GM18502 (cell line): Measurements from ENCODE around the gene CASP1.
A peak's percentile ranks its signal among the peaks of the same experiment; 100 is the strongest.

ENCODE experiments used
- ATAC-seq: cut with Tn5 transposase; IDR thresholded peaks from one replicate; pipeline ENCODE4 v1.9.1; 2021; ENCODE audit warnings: mild to moderate bottlenecking; ENCODE audit not compliant: unreplicated experiment, poor library complexity

CASP1 gene

DNA sequence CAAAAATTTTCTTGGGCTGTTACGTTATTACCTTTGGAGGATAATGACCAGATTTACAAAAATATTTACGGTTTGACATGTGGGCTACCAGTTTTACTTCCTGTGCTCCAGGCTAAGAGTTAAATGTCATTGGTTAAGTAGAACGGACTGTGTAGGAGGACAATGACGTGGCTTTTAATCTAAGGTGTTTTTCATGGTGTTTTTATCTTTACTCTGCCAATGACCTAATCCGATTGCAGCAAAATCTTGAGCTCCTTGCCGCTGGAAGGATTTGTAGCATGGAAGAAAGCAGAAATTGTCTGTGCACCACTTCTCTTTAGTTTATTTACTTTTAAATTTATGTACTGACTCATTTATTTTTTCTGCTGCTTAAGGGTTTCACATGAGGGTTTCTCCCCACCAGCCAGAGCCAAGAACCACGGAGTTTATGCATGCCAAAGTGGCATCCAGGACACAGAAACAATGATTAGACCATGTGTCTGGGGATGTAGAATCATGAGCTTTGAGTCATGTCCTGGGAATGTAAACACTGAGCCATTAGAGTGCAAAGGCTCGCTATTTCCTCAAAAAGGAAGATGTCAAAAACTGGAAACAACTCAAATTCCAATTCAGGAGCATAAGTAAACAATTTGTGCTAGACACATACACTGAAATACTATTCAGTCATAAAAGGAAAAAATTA, 12.1 kb upstream of the CASP1 start:
- ATAC-seq = no peak

DNA sequence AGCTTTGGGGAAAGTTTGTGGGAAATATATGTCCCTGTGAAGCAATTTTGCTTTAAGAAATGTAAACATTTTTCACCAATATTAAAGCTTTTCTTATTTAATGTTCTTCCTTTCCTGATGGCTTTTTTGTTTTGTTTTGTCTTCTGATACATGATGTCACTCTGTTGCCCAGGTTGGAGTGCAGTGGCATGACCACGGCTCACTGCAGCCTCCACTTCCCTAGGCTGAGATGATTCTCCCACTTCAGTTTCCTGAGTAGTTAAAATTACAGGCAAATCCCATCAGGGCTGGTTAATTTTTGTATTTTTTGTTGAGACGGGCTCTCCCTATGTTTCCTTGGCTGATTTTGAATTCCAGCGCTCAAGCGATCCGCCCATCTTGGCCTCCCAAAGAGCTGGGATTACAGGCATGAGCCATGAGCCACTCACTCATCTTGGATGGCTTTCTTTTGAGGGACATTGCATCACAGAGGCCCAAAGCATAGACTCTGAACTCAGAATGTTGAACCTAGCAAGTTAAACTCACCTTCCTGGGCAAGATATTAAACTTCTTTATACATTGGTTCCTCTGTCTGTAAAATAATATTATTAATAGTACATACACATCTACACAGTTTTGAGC, 10.8 kb upstream of the CASP1 start:
- ATAC-seq = no peak

DNA sequence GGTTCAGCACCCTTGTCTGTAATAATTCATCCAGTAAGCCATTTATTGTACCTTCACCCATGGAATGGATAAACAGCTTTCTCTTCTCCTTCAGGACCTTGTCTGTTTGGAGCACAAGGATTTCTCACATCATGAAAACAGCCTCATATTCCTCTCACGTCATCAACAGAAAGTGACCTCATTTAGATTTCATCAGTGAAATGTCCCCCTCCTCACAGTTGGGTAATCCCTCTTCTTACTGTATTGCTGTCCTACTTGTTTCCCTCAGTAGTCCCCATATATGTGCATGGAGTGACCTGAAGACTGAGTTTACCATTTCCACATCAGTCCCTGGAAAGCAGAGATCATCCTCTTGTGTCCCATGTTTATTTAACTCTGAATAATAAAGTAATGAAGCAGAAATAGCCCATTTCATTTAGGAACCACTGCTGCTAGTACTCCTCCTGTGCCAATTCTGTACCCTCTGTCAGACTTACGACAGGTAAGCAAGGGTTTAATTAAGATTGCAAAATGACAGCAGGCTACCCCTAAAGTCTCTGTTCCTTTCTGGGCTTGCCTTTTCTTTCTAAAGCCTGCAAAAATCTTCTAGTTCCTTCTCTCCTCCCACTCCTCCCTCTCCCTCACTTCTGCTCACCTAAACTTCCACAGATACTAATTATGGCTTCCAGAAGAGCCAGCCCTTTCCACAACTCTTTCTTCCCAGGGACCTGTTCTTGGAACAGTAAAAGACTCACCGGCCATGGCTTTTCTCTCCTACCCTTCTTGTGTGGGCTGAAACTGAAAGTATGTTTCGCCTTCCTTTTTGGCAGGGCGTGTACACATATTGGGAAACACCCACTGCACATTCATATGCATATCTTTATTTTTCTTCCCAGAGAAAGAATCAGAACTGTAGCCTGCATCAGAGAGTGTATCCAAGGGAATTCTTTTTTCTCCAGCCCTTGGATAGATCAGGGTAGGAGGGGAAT, 9.9 kb upstream of the CASP1 start, which contains the start of gene CARD16:
Gene CARD16, minus strand, starts transcription at position 779 of the 968 bp plus-strand sequence. Its CDS starts 38 bp downstream, at position 741.
- peak; percentile 100 for ATAC-seq

DNA sequence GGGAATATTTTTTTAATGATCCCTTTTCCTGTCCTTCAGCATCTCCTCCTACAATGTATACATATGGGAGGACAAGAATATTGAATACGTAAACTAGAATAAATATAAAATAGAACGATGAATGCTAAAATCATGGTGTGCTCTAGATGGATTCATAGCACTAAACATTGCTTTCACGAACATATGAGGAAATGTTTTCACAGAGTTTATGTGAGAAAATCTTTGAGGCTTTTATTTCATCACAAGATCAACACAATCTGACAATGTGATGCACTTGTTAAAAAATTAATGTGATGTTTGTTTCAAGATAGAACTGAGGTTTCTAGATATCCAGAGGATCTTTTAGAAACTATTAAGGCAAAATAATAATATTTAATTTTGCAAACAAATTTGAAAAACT, 7.2 kb upstream of the CASP1 start:
- no peak for ATAC-seq

DNA sequence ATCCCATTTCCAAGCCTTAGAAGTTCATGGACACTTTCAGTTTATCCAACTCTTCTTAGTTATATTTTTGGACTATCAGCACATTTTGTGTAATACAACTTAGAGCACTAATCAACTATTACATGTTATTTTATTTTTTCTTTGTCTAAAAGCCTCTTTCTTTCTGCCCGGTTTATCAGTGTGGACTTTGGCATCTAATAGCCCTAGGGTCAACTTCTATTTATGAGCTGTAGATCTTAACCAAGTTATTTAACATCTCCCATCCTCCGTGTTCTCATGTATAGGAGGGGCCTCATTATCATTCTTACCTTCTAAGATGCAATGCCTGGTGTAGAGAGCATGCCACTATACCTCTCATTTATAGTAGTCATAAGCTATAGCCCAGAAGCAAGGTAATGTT, 5.8 kb upstream of the CASP1 start:
- no peak for ATAC-seq

DNA sequence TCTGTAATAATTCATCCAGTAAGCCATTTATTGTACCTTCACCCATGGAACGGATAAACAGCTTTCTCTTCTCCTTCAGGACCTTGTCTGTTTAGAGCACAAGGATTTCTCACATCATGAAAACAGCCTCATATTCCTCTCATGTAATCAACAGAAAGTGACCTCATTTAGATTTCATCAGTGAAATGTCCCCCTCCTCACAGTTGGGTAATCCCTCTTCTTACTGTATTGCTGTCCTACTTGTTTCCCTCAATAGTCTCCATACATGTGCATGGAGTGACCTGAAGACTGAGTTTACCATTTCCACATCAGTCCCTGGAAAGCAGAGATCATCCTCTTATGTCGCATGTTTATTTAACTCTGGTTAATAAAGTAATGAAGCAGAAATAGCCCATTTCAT, 556 bp downstream of the CASP1 start:
- ATAC-seq = peak; percentile 14

DNA sequence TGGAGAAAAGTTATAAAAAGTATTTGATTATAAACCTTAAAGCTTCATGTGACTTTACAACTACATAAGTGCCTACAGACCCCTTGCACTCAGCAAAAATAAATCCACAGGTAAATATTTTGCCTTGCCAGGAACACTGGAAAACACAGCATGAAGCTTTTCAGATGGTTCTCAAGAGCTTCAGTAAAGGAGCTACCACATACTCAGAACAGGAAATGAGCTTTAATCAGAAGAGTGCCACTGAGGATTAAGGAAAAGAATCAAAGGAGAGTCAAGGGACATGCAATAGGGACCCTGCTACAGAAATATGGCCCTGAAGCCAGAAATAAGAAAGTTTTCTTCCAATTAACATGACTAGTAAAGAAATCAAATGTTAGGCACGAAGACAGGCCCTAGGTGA, 1.2 kb downstream of the CASP1 start:
- no peak for ATAC-seq

DNA sequence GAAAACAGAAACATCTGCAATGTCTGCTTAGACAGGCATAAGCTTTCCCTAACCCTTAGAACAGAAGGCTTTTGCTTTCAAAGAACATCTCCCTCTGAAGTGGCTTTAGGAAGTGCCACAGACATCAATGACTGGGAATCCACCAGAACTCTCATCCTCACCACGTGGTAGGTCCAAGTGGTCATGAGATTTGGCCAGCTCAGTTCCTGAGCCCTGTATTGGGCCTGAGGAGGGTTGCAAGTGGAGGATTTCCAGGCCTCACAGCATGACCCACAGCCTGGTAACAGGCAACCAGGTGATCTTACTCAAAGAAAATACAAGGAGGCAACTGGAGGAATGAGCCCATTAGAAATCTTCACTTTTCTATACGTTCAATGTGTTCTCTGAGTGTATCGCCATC, 1.6 kb downstream of the CASP1 start:
- no peak for ATAC-seq

DNA sequence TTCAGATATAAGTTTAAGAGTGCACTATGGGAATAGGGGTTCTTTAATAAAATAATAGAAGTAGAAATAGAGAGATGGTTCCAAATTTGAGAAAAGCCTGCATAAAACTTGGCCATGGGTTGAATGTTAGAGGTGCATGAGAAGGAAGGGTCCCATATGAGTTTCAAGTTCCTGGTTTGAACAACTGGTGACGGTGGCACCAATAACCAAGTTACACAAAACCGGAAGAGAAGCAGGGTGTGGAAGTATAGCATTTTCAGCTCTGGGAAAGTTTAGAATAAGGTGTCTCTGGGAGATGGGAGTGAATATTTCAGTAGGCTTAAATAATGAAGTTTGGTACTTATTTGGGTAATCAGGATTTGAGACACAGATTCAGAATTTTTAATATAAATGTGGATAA, 2.4 kb downstream of the CASP1 start:
- no peak for ATAC-seq

DNA sequence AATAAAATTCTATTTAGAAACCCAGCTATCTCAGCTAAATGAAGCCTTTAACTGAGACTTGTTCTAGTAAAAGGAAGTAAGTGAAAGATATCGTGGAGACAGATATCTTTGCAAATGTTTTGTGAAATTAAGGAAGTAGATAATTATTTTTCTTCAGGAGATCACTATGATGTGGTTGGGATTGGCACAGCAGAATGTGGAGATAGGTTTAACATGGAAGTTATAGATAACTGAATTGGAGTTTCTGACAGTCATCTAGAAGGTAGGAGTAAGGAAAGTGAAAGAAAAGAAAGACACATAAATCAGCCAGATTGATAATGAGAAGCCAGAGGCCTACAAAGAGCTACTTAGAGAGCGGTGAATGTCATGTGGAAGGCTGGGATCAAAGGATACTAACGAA, 7.3 kb downstream of the CASP1 start:
- ATAC-seq = no peak

DNA sequence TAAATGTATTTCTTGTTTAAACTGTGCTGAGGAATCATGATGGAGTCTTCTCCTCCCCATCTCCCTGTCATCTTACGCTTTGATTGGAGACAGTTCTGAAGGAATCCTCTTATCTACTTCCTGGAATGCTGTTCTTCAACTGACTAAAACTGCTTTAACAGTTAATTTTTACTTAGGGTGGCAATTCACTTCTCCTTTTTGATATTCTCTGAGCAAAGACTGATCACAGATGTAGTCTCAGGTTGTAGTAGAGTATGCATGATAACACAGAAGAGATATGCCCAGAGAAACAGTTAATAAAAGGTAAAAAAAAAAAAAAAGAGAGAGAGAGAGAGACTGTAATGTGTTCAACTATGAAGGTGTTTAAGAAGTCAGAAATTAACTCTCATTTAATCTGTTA, 10.6 kb downstream of the CASP1 start:
- ATAC-seq = no peak

DNA sequence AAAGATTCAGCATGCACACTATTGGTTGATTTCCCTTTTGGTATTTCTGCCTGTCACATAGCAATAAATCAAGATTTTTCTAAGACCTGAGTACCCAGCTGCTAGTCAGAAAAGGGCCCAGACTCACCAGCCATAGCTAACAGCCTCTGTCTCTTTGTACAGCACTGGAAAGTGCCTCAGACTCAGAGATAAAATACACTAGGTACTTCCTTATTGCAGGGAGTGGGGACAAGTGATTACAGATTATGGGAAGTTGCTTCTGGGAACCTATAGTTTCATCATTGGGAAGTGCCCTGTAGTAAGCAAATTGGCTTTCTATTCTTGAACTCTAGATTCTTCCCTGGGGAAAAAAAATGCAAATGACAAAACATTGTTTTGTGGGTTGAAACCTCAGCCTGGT, 11.9 kb downstream of the CASP1 start, which contains the start of gene CASP5:
Gene CASP5, minus strand, starts transcription at position 166 of the 400 bp plus-strand sequence. Its CDS starts 32 bp downstream, at position 134.
- no peak for ATAC-seq

DNA sequence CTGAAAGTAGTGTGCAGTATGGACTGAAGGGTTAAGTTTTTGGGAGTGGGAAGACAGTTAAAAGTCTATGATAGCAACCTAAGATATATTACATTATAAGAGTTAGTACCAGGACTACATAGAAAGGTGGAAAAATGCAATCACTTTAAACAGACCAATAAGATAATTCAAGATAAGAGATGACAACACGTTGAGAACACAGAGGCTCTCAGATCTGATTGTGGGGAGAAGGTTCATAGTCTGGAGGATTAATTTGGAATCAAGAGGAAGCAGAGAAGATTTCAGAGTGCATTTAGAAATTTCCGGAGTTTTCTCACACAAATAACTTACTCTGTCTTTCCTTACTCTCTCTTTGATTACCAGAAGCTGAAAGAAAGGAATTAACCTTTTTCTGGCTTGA, 12.4 kb downstream of the CASP1 start:
- no peak for ATAC-seq

DNA sequence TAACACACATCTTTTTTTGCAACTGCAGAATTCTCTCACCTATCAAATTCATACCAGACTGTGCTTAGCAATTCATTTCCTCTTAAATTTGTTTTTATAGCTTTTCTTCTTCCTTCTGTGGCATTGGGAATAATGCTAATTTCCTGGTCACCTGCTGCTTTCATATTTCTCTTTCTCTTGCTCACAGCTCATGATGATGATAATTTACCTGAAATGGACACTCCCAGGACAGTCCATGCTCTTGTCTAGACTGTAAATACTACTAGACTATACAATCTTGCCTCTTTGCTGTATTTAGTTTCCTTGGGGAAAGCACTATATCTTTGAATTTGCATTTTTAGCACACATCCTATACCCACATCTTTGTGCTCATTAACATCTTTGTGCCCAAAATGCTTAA, 27.5 kb downstream of the CASP1 start:
- no peak for ATAC-seq

DNA sequence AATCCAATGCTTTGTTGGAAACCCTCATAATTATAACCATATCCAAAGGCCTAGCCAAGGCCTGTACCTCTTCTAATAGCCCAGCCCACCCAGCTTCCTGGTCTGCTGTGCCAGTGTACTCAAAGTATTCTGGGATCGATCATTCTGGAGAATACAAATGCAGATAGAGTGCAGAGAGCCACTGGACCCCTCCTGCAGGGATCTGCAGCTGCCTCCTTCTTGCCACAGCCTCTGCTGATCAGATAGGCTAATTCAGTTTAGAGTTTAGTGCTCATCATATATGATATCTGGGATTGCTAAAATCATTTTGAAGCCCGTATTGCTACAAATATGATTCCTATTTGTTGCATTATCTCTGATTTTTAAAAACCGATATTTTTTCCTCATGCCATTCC, 29.5 kb downstream of the CASP1 start:
- no peak for ATAC-seq

DNA sequence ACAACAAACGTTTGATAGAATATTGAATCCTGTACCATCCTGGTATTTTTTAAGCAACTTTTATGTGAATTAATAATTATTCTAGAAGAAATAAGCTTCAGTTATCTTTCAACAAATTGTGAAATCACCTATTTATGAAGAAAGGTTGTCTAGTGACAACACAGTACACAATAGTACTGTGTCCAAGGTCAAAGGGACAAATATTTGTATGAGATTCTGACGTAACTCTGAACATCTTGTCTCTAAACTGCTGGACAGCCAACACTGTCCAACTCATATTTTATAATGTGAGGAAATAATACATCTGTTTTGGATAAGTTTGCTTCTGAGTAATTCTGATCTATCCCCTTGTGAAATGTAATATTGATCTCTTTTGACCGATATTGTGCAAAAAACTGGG, 30.9 kb downstream of the CASP1 start:
- no peak for ATAC-seq

DNA sequence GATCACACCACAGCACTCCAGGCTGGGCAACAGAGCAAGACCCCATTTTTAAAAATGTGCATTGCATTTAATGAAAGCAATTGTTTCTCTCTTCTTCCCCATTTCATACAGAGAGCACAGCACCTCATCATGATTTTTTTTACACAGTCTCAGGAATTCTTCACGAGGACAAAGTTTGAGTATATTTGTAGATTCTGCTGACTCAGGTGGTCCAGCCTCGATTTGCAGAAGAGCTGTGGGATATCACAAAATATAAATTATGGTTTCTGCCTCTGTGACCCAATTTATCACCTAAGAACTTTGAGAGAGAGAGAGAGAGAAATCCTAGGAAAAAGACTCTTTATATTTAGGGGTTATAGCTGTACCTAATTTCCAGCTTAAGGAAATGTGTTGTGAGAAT, 31.8 kb downstream of the CASP1 start:
- no peak for ATAC-seq

DNA sequence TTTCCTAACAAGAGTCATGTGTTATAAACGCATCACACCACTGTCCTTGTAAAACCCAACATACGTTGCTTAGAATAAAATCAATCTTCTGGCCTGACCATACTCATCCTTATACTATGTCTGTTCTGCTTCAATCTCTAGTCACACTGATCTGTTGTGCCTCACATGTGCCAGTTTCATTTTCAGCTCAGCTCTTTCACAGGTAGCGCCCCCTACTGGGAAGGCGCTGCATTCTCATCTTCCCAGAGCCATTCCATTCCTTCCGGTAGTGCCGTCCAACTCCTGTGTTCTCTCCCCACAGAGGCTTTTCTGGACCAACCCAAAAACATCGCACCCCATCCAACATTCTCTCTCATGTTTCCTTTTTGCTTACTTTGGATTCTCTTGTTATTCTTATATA, 34.1 kb downstream of the CASP1 start:
- peak; percentile 92 for ATAC-seq

DNA sequence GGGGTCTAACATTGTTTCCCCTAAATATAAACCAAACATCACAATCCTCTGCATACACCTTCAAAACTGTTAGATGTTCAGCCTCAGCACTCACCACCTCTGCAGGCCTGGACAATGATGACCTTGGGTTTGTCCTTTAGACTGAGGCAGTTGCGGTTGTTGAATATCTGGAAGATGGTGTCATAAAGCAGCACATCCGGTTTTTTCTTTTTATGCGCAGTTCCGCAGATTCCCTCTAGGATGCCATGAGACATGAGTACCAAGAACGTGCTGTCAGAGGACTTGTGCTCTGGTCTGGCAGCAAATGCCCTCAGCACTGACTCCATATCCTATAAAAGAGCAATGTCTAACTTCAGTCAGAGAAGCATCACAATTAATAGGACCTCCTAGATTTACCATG, 34.8 kb downstream of the CASP1 start:
- ATAC-seq = no peak

DNA sequence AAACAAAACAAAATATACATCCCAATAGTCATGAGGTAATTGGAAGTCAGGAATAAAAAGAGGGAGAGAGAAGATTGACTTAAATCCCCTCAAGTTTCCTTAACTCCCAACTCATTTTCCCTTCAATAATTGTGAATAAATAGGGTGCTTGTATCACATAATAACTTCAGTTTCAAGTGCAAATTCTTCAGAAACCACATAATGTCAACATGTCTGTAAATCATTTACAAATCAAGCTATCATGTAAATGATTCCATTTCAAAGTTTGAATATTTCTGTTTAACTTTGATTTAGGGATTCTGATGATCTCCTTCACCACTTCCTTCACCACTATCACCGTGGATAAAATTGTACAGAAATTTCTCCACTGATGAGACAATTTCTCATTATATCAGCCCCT, 35.2 kb downstream of the CASP1 start:
- ATAC-seq = no peak

DNA sequence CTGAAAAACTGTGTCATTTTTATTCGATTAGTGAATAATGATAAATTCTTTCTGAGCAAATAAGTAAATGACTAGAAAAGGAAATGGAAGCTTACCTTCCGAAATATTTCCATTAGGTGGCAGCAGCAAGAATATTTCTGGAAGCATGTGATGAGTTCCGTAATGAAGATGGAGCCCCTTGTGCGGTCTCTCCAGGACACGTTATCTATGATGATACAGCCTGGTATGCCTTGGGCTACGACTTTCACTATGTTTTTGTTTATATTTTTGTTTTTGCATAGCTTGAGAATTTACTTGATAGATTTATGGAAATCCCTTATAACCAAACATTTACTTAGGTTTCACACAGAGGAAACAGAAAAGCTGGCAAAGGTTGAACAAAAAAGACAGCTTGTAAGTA, 37.7 kb downstream of the CASP1 start:
- ATAC-seq = no peak
